CD4-positive, alpha-beta T cell treated with Interferon alpha-2 for 1 hour (primary cell): ENCODE results near the gene HEXA.

Source experiments
- DNase-seq, 2 donors: peaks; one replicate each; pipeline ENCODE4 v3.0.0-alpha.2; 2020 to 2022

The HEXA gene

GRCh38 chr15:72318408-72318942 is 57.3 kb downstream of the HEXA start:
- DNase-seq, result no peak

- no peak for DNase-seq
Observed at GRCh38 chr15:72315706-72316370, 60.0 kb downstream of the HEXA start.

GRCh38 chr15:72313881-72314280 is 61.9 kb downstream of the HEXA start:
- no peak for DNase-seq

- DNase-seq, result no peak
Observed at GRCh38 chr15:72313448-72313840, 62.4 kb downstream of the HEXA start.

- DNase-seq, result peak; percentile 57 to 71
Observed at GRCh38 chr15:72312605-72313447, 63.0 kb downstream of the HEXA start.

GRCh38 chr15:72307026-72307425 is 68.8 kb downstream of the HEXA start:
- DNase-seq, result no peak

- DNase-seq, result peak; percentile 66 to 82
Observed at GRCh38 chr15:72306211-72306785, 69.5 kb downstream of the HEXA start.

GRCh38 chr15:72304596-72304995 is 71.2 kb downstream of the HEXA start:
- DNase-seq, result no peak

GRCh38 chr15:72302955-72303354 is 72.9 kb downstream of the HEXA start:
- DNase-seq, result no peak
